Kidney (tissue), 14 donors: ENCODE results near the gene HGS. TPM values are rescaled to one million over a fixed set of nuclear protein-coding genes. Genes with fewer than 3 reads are reported as not detected.

Experiments used
- DNase-seq, 5 donors: peaks; one replicate each; pipeline ENCODE4 v3.0.0-alpha.2; 2013 to 2020
- FAIRE-seq: peaks from 2 replicates; lab custom pipeline; 2012; peaks lifted over from hg19 to GRCh38; lab: Jason Lieb, UNC
- H3K27ac ChIP-seq, 2 donors: one replicate each; pipeline ENCODE4 v1.7.0; 2013; ENCODE audit warnings: low read depth in 2 of 2, low read length in 2 of 2, inconsistent platforms in 1 of 2
- H3K27me3 ChIP-seq: one replicate; pipeline ENCODE4 v1.7.1; 2013; ENCODE audit warnings: low read length, inconsistent platforms; ENCODE audit not compliant: control insufficient read depth, insufficient read depth
- H3K36me3 ChIP-seq, 3 donors: one replicate each; pipeline versions ENCODE4 v1.7.0 to v1.7.1; 2013; ENCODE audit warnings: low read length in 3 of 3, control low read depth in 1 of 3, inconsistent platforms in 1 of 3; ENCODE audit not compliant: insufficient read depth in 3 of 3, control insufficient read depth in 2 of 3
- H3K4me1 ChIP-seq, 3 donors: one replicate each; pipeline versions ENCODE4 v1.7.0 to v1.7.1; 2013; ENCODE audit warnings: low read length in 3 of 3, inconsistent platforms in 1 of 3, low read depth in 1 of 3; ENCODE audit not compliant: control insufficient read depth in 2 of 3, insufficient read depth in 2 of 3
- H3K4me3 ChIP-seq, 3 donors: one replicate each; pipeline versions ENCODE4 v1.7.0 to v1.8.1; 2013; ENCODE audit warnings: low read length in 3 of 3, control low read depth in 1 of 3, inconsistent platforms in 1 of 3
- H3K9ac ChIP-seq, 3 donors: one replicate each; pipeline versions ENCODE4 v1.7.0 to v1.7.1; 2013; ENCODE audit warnings: low read length in 3 of 3, control low read depth in 1 of 3, inconsistent platforms in 1 of 3
- H3K9me3 ChIP-seq, 3 donors: one replicate each; pipeline versions ENCODE4 v1.7.0 to v1.7.1; 2013; ENCODE audit warnings: low read length in 3 of 3, control low read depth in 1 of 3, inconsistent platforms in 1 of 3; ENCODE audit not compliant: control insufficient read depth in 2 of 3, insufficient read depth in 1 of 3
- intact Hi-C: fragments of 100-400 bp; cut with DNase I; formaldehyde crosslinking; loops from one replicate; pipeline ENCODE4 v1.11.1; 2022
- polyA plus RNA-seq: library from polyadenylated mRNA; stranded (reverse); fragments of 350-450 nt; fragmentation: Illumina TruSeq; extraction: RNeasy Lipid Tissue Mini Kit (QIAGEN cat#74804); gene quantifications from one replicate; pipeline ENCODE4 v1.2.3, GENCODE V29; 2014; ENCODE audit warnings: low read depth, low replicate concordance; ENCODE audit not compliant: insufficient read depth
- total RNA-seq: library from RNA; stranded (reverse); fragmentation: NEBNext Ultra II Directional; extraction: Animal tissue kit (Norgen Biotek cat#: 25700); gene quantifications from one replicate; pipeline ENCODE4 v1.2.1, GENCODE V29; 2021
- TF ChIP-seq, protein P1 (sequence below): IDR thresholded peaks from 3 replicates; pipeline ENCODE4 v1.5.1; 2012; ENCODE audit warnings: mild to moderate bottlenecking, moderate library complexity, borderline replicate concordance; ENCODE audit not compliant: insufficient read depth; ENCODE audit errors: extremely low read depth
- donor health status: control.
- donor health status: control.
- donor health status: control.
- donor health status: control.
- donor health status: control.
- donor health status: DM: yes; HTN: yes; CAD: no.
- donor health status: Normal renal cell carcinoma (clear cell type).

HGS gene
- total and polyA plus RNA-seq, 2 donors from 2014 or later: 85.5 to 95.3 TPM

DNA sequence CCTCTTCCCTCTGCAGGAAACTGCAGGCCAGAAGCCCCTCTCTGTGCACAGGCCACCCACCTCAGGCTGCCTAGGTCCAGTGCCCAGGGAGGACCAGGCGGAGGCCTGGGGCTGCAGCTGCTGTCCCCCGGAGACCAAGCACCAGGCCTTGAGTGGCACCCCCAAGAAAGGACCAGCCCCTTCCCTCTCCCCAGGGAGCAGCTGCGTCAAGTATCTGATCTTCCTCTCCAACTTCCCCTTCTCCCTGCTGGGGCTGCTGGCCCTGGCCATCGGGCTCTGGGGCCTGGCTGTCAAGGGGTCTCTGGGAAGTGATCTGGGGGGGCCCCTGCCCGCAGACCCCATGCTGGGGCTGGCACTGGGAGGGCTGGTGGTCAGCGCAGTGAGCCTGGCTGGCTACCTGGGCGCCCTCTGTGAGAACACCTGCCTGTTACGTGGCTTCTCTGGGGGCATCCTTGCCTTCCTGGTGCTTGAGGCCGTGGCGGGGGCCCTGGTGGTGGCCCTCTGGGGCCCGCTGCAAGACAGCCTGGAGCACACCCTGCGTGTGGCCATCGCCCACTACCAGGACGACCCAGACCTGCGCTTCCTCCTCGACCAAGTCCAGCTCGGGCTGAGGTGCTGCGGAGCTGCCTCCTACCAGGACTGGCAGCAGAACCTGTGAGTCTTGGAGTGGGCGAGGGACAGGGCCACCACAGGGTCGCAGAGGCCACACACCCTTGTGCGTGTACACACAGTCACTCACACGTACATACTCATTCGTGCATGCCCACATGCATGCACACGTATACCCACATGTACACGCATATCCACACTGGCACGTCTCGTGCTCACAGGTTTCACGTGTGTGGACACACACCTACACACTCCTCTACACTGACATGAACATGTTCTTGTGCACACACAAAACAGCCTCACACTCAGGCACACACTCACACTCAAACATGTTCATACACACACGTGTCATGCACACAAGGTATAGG is 38.5 kb upstream of the HGS start:
- H3K27ac ChIP-seq: no peak overlapping the region
- DNase-seq: peak in 1 of 5 donors; percentile 56
- TF ChIP-seq, protein P1, sequence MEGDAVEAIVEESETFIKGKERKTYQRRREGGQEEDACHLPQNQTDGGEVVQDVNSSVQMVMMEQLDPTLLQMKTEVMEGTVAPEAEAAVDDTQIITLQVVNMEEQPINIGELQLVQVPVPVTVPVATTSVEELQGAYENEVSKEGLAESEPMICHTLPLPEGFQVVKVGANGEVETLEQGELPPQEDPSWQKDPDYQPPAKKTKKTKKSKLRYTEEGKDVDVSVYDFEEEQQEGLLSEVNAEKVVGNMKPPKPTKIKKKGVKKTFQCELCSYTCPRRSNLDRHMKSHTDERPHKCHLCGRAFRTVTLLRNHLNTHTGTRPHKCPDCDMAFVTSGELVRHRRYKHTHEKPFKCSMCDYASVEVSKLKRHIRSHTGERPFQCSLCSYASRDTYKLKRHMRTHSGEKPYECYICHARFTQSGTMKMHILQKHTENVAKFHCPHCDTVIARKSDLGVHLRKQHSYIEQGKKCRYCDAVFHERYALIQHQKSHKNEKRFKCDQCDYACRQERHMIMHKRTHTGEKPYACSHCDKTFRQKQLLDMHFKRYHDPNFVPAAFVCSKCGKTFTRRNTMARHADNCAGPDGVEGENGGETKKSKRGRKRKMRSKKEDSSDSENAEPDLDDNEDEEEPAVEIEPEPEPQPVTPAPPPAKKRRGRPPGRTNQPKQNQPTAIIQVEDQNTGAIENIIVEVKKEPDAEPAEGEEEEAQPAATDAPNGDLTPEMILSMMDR: no peak
- H3K36me3 ChIP-seq: peaks cover 2 to 3% (median 3%) of the 10 kb centered on the region in 3 donors
- FAIRE-seq: no peak
- no peak overlapping the region for H3K9ac ChIP-seq
- no peaks in the 10 kb centered on the region for H3K4me1 ChIP-seq
- intact Hi-C loops: no loop called here
- H3K9me3 ChIP-seq: peaks cover 0 to 1% (median 0%) of the 10 kb centered on the region in 3 donors
- H3K27me3 ChIP-seq: peaks cover 11% of the 10 kb centered on the region
- H3K4me3 ChIP-seq: no peak overlapping the region

DNA sequence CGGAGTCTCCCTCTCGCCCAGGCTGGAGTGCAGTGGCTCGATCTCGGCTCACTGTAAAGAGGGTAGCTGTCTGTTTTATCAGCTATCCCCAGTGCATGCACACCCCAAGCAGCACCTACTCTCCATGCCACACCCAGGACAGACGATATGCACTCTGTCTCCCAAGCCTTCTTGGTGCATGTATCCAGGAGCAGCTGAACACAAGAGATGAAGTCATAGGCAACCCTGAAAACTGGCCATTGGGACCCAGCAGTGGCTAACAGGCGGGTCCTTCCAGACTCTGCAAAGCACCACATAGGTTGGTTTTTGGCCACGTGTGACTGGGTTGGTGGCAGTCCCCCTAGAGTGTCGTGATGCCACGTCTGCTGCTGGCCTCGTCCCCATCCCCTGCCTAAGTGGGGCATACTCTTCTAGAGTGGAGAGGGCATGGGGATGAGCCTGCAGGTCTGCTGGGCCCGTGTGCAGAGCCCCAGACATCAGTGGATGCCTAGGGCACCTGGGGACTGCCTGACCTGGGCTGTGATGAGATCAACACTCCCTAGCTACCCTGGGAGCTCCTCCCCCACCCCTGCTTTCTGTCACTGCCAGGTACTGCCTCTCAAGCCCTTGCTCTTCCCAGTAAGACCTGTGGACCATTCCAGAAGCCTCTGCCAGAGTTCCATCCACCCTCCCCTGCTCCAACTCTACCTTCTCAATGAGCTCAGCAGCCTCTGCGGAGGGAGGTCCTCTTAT is 36.8 kb upstream of the HGS start:
- Histone ChIP-seq H3K4me1 (no peaks in the 10 kb centered on the region), H3K9ac (no peak overlapping the region), H3K9me3 (peaks cover 0 to 1% (median 0%) of the 10 kb centered on the region in 3 donors), H3K36me3 (peaks cover 2 to 3% (median 3%) of the 10 kb centered on the region in 3 donors), H3K4me3 (no peak overlapping the region), H3K27ac (no peak overlapping the region), H3K27me3 (peaks cover 11% of the 10 kb centered on the region)
- FAIRE-seq: no peak
- TF ChIP-seq, protein P1: no peak
- DNase-seq: peak in 1 of 5 donors; percentile 22
- intact Hi-C loops: no loop called here

DNA sequence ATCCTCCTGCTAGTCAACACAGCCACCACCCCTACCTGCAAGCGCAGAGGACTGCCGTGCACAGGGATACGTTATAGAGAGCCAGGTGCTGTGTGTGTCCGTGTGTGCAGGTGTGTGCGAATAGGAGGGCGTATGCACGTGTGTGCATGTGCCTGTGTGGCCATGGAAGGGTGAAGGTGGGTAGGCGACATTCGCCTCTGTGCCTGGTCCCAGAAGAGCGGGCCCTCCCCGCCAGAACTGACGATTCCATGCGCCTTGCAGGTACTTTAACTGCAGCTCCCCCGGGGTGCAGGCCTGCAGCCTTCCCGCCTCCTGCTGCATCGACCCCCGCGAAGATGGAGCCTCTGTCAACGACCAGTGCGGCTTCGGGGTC is 36.2 kb upstream of the HGS start:
- TF ChIP-seq, protein P1: no peak
- intact Hi-C loops: no loop called here
- no peaks in the 10 kb centered on the region for H3K4me1 ChIP-seq
- H3K9ac ChIP-seq: no peak overlapping the region
- no peak overlapping the region for H3K27ac ChIP-seq
- H3K27me3 ChIP-seq: peaks cover 11% of the 10 kb centered on the region
- FAIRE-seq: no peak
- H3K9me3 ChIP-seq: peaks cover 0 to 1% (median 0%) of the 10 kb centered on the region in 3 donors
- H3K4me3 ChIP-seq: no peak overlapping the region
- DNase-seq: no peak
- H3K36me3 ChIP-seq: peaks cover 2 to 3% (median 3%) of the 10 kb centered on the region in 3 donors
